ENCODE results near the gene FBXL16. TPM values are rescaled to one million over a fixed set of nuclear protein-coding genes. Genes with fewer than 3 reads are reported as not detected.

The FBXL16 gene
- total RNA-seq, 1 donor from 2014 or later: not detected

DNA sequence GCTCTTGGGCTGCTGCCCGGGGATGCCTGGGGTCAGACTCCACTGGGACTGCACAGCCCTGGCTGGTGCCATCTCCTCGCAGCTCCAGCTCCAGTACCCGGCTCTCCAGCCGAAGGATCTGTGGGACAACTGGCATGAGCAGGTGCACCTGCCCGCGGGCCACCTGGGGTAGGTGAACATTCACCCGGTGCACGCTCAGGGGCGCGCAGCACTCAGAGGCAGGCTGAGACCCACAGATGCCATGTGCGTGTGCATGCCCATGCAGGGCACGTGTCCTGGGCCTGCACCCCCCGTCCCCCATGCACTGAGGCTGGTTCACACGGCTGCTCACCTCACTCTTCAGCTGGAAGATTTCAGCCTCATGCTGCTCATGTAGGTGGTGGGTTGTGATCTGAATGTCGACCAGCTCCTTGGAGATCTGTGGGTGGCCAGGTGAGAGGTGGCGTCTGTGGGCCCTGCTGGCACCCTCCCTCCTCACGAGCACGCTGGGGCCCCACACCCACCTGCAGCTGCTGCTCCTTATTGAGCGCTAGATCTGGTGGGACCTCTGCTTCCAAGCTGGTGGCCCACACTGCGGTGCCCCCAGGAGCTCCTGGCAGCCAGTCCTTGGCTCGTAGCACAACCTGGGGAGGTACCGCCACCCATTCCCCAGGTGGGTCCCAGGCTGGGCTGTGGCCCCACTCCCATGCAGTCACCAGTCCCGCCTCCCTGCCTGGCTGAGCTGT, 20.0 kb upstream of the FBXL16 start:
- no peak overlapping the region for H3K27ac ChIP-seq
- H3K36me3 ChIP-seq: peaks cover 0 to 4% of the 10 kb centered on the region in 2 donors
- peaks cover 13% of the 10 kb centered on the region for H3K27me3 ChIP-seq
- intact Hi-C loops (cut with DNase I): no loop called here
- no peak overlapping the region for H3K4me3 ChIP-seq
- H3K9me3 ChIP-seq: no peaks in the 10 kb centered on the region
- H3K4me1 ChIP-seq: peaks cover 19 to 29% of the 10 kb centered on the region in 2 donors
- DNase-seq (ENCODE audit: low spot score in 2 of 2): no peak
- TF ChIP-seq, protein P1, sequence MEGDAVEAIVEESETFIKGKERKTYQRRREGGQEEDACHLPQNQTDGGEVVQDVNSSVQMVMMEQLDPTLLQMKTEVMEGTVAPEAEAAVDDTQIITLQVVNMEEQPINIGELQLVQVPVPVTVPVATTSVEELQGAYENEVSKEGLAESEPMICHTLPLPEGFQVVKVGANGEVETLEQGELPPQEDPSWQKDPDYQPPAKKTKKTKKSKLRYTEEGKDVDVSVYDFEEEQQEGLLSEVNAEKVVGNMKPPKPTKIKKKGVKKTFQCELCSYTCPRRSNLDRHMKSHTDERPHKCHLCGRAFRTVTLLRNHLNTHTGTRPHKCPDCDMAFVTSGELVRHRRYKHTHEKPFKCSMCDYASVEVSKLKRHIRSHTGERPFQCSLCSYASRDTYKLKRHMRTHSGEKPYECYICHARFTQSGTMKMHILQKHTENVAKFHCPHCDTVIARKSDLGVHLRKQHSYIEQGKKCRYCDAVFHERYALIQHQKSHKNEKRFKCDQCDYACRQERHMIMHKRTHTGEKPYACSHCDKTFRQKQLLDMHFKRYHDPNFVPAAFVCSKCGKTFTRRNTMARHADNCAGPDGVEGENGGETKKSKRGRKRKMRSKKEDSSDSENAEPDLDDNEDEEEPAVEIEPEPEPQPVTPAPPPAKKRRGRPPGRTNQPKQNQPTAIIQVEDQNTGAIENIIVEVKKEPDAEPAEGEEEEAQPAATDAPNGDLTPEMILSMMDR (IDR thresholded peaks at IDR 0.05): no peak

DNA sequence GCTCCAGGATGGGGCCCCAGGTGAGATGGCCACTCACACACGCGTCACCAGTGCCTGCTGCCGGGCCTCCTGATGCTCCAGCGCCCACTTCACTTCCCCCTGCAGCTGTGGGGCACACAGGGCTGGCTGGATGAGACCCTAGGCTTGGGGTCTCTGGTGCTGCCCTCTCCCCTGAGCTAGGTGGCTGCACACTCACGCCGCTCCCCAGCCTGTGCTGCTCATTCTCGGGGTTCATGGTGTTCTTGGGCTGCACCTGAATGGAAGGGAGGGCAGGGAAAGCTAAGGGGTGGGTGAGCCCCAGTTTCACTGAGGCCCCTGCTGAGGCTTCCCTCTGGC, 19.4 kb upstream of the FBXL16 start:
- no peak overlapping the region for H3K4me3 ChIP-seq
- peaks cover 23 to 32% of the 10 kb centered on the region in 2 donors for H3K4me1 ChIP-seq
- intact Hi-C loops (cut with DNase I): no loop called here
- H3K27ac ChIP-seq: no peak overlapping the region
- DNase-seq (ENCODE audit: low spot score in 2 of 2): no peak
- no peaks in the 10 kb centered on the region for H3K36me3 ChIP-seq
- H3K27me3 ChIP-seq: peaks cover 13% of the 10 kb centered on the region
- H3K9me3 ChIP-seq: no peaks in the 10 kb centered on the region
- TF ChIP-seq, protein P1 (IDR thresholded peaks at IDR 0.05): no peak

DNA sequence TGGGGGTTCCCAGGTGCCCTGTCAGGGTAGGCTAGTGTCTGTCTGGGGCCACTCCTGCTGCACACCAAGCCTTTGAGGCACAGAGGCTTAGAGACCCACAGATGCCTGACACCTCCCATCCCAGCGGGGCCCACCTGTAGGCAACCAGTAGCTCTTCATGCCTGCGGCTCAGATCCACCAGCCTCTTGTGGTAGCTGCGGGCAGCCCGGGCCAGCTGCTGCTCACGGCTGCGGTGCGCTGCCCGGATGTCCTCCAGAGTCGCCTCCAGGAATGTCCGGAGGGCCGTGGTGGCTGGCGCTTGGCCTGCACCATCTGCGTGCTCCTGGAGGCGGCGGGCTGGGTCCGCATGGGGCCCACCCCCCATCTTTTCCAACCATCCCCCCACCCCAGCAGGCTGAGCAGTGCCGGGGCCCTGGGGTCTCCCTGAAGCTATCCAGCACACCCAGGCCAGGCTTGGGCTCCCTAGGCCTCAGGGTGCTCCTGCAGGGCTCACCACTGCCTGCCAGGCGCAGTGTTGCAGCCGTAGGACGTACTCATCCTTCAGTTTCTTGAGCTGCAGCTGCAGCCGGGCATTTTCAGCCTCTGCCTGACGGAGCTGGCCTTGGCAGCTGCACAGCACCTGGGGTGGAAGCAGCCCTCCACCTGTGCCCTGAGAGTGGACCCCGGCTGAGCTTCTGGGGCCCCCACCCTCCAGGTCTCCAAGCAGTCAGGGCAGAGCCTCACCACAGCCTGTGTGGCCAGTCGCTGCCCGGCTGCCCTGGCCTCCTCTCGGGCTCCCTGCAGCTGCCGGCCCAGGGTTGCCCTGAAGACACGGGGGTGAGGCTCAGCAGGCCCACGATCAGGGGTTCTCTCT, 18.8 kb upstream of the FBXL16 start:
- Histone ChIP-seq H3K4me3 (no peak overlapping the region), H3K9me3 (no peaks in the 10 kb centered on the region), H3K27me3 (peaks cover 13% of the 10 kb centered on the region), H3K27ac (no peak overlapping the region), H3K36me3 (no peaks in the 10 kb centered on the region), H3K4me1 (peaks cover 25 to 32% of the 10 kb centered on the region in 2 donors)
- TF ChIP-seq, protein P1 (IDR thresholded peaks at IDR 0.05): no peak
- DNase-seq (ENCODE audit: low spot score in 2 of 2): no peak
- intact Hi-C loops (cut with DNase I): no loop called here

DNA sequence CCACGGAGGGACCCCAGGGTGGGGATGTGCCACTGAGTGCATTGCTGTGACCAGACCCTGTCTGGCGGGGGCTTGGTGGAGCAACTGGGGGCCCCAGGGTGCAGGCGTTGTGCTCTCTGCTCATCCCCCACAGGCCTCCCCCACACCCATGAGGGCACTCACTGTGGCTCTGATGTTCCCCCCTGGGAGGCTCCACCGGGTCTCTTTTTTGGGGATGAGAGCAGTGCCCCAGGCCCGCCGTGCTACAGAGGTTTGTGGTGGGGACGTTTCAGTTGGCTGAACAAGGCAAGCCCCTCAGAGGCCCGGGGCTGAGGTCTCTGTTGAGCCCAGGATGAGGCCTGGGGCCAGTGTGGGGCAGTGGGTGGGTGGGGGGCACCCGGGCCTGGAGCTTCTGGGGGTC, 18.1 kb upstream of the FBXL16 start:
- Histone ChIP-seq H3K9me3 (no peaks in the 10 kb centered on the region), H3K4me1 (peaks cover 25 to 32% of the 10 kb centered on the region in 2 donors), H3K27me3 (peaks cover 13% of the 10 kb centered on the region), H3K27ac (no peak overlapping the region), H3K4me3 (no peak overlapping the region), H3K36me3 (no peaks in the 10 kb centered on the region)
- intact Hi-C loops (cut with DNase I): no loop called here
- TF ChIP-seq, protein P1 (IDR thresholded peaks at IDR 0.05): no peak
- no peak for DNase-seq (ENCODE audit: low spot score in 2 of 2)

DNA sequence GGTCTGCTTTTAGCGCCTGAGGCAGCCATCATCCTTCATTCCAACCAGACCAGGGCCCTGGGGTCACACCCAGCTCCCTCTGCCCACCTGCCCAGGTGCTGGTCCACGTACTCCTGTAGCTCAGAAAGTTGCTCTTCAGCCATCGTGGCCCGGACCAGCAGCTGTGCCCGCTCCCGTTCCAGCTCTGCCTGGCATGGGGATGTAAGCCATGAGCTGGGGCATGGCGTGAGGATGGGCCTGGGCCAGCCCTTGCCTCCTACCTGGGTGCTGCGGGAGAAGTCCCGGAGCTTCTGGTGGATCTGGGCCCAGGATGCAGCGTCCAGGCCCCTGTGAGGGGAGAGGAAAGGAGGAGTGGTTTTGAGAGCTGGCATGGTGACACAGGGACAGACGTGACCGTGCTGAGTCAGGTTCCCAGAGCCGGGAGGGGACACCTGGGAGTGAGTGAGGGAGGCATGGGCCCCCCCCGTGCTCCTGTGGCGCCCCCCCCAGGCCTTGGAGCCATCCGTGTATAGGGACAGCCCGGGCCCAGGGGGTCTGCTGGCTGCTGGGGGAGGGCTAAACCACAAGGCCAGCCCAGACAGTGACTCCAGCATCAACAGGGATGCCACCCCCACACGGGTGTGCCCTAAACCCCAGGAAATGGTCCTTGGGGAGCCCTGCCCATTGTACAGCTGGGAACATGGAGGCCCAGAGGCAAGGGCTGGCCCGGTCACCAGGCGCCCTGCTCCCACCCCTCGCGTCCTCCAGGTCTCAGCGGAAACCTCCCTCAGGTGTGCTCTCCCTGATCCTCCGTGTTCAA, 17.4 kb upstream of the FBXL16 start:
- peaks cover 19 to 25% of the 10 kb centered on the region in 2 donors for H3K4me1 ChIP-seq
- intact Hi-C loops (cut with DNase I): no loop called here

More for the DNA sequence above, 17.4 kb upstream of the FBXL16 start:
- Histone ChIP-seq H3K9me3 (no peaks in the 10 kb centered on the region), H3K27me3 (peaks cover 10% of the 10 kb centered on the region), H3K36me3 (no peaks in the 10 kb centered on the region), H3K27ac (no peak overlapping the region), H3K4me3 (no peak overlapping the region)
- DNase-seq (ENCODE audit: low spot score in 2 of 2): no peak
- TF ChIP-seq, protein P1 (IDR thresholded peaks at IDR 0.05): no peak

Data from ascending aorta (tissue), 2 donors.